GM13977 (cell line): ENCODE data around the gene PRSS21.

Source experiments
- DNase-seq: peaks from one replicate; pipeline ENCODE4 v3.0.0; 2012; ENCODE audit warnings: low spot score
- CTCF ChIP-seq: IDR thresholded peaks from 2 replicates; pipeline ENCODE4 v1.5.1; 2012; ENCODE audit warnings: mild to moderate bottlenecking, control low read depth; ENCODE audit not compliant: insufficient read depth; ENCODE audit errors: extremely low read depth, missing control alignments
- in situ Hi-C: fragments of 300-500 bp; cut with MboI; formaldehyde crosslinking; loops from one replicate; pipeline ENCODE4 v1.12.0; 2022; ENCODE audit warnings: low sequenced_read_pairs, low pct_unique_long_range_greater_than_20kb, mixed read lengths, inconsistent platforms; ENCODE audit not compliant: unreplicated experiment

The PRSS21 gene

GRCh38 chr16:2813771-2814221 is 3.2 kb upstream of the PRSS21 start:
- TF ChIP-seq CTCF, result no peak
- no peak for DNase-seq
- in situ Hi-C loops, result no loop called here

- DNase-seq, result no peak
- in situ Hi-C loops, result no loop called here
- TF ChIP-seq CTCF, result no peak
Measured at GRCh38 chr16:2814551-2815298, 2.3 kb upstream of the PRSS21 start.

GRCh38 chr16:2815299-2815771 is 1.7 kb upstream of the PRSS21 start:
- no peak for TF ChIP-seq CTCF
- in situ Hi-C loops, result no loop called here
- no peak for DNase-seq

GRCh38 chr16:2817340-2818271 is 569 bp downstream of the PRSS21 start:
- in situ Hi-C loops, result no loop called here
- no peak for DNase-seq
- TF ChIP-seq CTCF, result no peak

GRCh38 chr16:2818272-2818876 is 1.3 kb downstream of the PRSS21 start:
- no peak for TF ChIP-seq CTCF
- in situ Hi-C loops, result no loop called here
- no peak for DNase-seq
